NCI-H1105 treated with DMSO at 0.1 percent for 48 hours (cell line): ENCODE results near the gene PSMD5.
A peak's percentile ranks its signal among the peaks of the same experiment; 100 is the strongest.
"Not testable (repeated sequence)": the region's sequence is repeated elsewhere in the genome, so short reads cannot be mapped to it uniquely, and the experiment has no call there.

Source experiments
- DNase-seq: peaks from one replicate; lab custom pipeline; 2025; lab: John Stamatoyannopoulos, UW

PSMD5 gene

GRCh38 chr9:120807607-120808379 is 34.9 kb downstream of the PSMD5 start:
- no peak for DNase-seq

- DNase-seq: not testable (repeated sequence)
These were observed 37.8 kb downstream of the PSMD5 start for GRCh38 chr9:120804784-120805363.

- DNase-seq: no peak
These were observed 41.3 kb downstream of the PSMD5 start for GRCh38 chr9:120801441-120801840.

- peak; percentile 80 for DNase-seq
These were observed 49.6 kb downstream of the PSMD5 start, which contains the start of gene FBXW2 for GRCh38 chr9:120792898-120793765. Gene FBXW2 (minus strand): TSS chr9:120793416. CDS start chr9:120788258, 5,158 bp downstream.

- DNase-seq: no peak
These were observed 51.6 kb downstream of the PSMD5 start for GRCh38 chr9:120791161-120791560.

GRCh38 chr9:120787933-120788332 is 54.8 kb downstream of the PSMD5 start:
- no peak for DNase-seq

- no peak for DNase-seq
These were observed 59.1 kb downstream of the PSMD5 start for GRCh38 chr9:120783602-120784047.

- no peak for DNase-seq
These were observed 61.5 kb downstream of the PSMD5 start for GRCh38 chr9:120781236-120781635.

- DNase-seq: no peak
These were observed 62.4 kb downstream of the PSMD5 start for GRCh38 chr9:120780367-120780766.

- no peak for DNase-seq
These were observed 63.5 kb downstream of the PSMD5 start for GRCh38 chr9:120779227-120779626.

- DNase-seq: no peak
These were observed 64.0 kb downstream of the PSMD5 start for GRCh38 chr9:120778758-120779157.

GRCh38 chr9:120777229-120777628 is 65.5 kb downstream of the PSMD5 start:
- no peak for DNase-seq

GRCh38 chr9:120776788-120777187 is 65.9 kb downstream of the PSMD5 start:
- DNase-seq: no peak

GRCh38 chr9:120775859-120776258 is 66.9 kb downstream of the PSMD5 start:
- no peak for DNase-seq

- no peak for DNase-seq
These were observed 68.0 kb downstream of the PSMD5 start for GRCh38 chr9:120774719-120775118.

- DNase-seq: no peak
These were observed 69.5 kb downstream of the PSMD5 start for GRCh38 chr9:120773256-120773655.

GRCh38 chr9:120770931-120771330 is 71.8 kb downstream of the PSMD5 start:
- DNase-seq: no peak

- no peak for DNase-seq
These were observed 73.8 kb downstream of the PSMD5 start for GRCh38 chr9:120768886-120769285.

- DNase-seq: no peak
These were observed 74.5 kb downstream of the PSMD5 start for GRCh38 chr9:120768247-120768646.

- DNase-seq: no peak
These were observed 75.3 kb downstream of the PSMD5 start for GRCh38 chr9:120767451-120767850.
